Progenitor cell of endocrine pancreas (in vitro differentiated cells): ENCODE measurements around the gene ZSWIM7. TPM values are rescaled to one million over a fixed set of nuclear protein-coding genes. Genes with fewer than 3 reads are reported as not detected.
"Not testable (repeated sequence)": the region's sequence is repeated elsewhere in the genome, so short reads cannot be mapped to it uniquely, and the experiment has no call there.

Experiments used
- DNase-seq: peaks from one replicate; pipeline ENCODE4 v3.0.0; 2021; ENCODE audit warnings: low spot score; ENCODE audit not compliant: unreplicated experiment
- H3K27ac Mint-ChIP-seq: 2 replicates; pipeline ENCODE4 v1.8.0; 2021; ENCODE audit warnings: mild to moderate bottlenecking, moderate library complexity, mixed read lengths
- H3K27me3 Mint-ChIP-seq: 2 replicates; pipeline ENCODE4 v1.8.0; 2021; ENCODE audit warnings: mixed read lengths
- H3K36me3 Mint-ChIP-seq: 2 replicates; pipeline ENCODE4 v1.8.0; 2022; ENCODE audit warnings: mixed read lengths; ENCODE audit not compliant: insufficient read depth
- H3K4me1 Mint-ChIP-seq: 2 replicates; pipeline ENCODE4 v1.8.0; 2021; ENCODE audit warnings: low read depth, mixed read lengths
- H3K4me3 Mint-ChIP-seq: 2 replicates; pipeline ENCODE4 v1.8.0; 2021; ENCODE audit warnings: low read depth, mild to moderate bottlenecking, moderate library complexity, mixed read lengths
- H3K9me3 Mint-ChIP-seq: 2 replicates; pipeline ENCODE4 v1.8.0; 2021; ENCODE audit warnings: low read depth, mixed read lengths
- total RNA-seq: library from RNA; stranded (reverse); gene quantifications from 2 replicates; pipeline ENCODE4 v1.2.1, GENCODE V29; 2021
- TF ChIP-seq, protein P1 (sequence below): fragments of 200-600 bp; sonication (generic); IDR thresholded peaks from one replicate; pipeline ENCODE4 v1.5.0; 2021; ENCODE audit warnings: antibody characterized with exemption, mild to moderate bottlenecking; ENCODE audit not compliant: unreplicated experiment

ZSWIM7 gene
- total RNA-seq, 1 donor from 2014 or later = 27.9 TPM

DNA sequence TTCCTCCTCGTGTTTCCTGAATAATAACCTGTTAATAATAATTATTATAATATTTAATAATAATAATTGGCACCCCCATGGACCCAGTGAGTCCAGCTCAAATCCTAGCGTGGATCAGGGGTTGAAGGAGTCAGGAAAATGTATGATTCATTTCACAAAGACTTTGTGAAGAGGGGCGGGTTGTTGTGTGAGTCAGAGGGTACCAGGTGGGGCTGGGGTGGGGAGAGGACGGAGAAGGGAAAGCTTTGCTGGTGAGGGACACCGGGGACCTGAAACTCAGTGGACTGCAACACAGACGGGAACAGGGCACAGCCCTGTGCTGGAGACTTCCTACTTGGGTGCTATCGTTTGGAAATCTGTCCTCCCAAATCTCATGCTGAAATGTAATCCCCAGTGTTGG lies 57.7 kb downstream of the ZSWIM7 start:
- Mint-ChIP-seq H3K27me3 (peaks cover 43% of the 10 kb centered on the region), H3K27ac (no peak overlapping the region), H3K36me3 (no peaks in the 10 kb centered on the region), H3K4me1 (peaks cover 5% of the 10 kb centered on the region), H3K4me3 (no peak overlapping the region), H3K9me3 (no peaks in the 10 kb centered on the region)
- TF ChIP-seq, protein P1, sequence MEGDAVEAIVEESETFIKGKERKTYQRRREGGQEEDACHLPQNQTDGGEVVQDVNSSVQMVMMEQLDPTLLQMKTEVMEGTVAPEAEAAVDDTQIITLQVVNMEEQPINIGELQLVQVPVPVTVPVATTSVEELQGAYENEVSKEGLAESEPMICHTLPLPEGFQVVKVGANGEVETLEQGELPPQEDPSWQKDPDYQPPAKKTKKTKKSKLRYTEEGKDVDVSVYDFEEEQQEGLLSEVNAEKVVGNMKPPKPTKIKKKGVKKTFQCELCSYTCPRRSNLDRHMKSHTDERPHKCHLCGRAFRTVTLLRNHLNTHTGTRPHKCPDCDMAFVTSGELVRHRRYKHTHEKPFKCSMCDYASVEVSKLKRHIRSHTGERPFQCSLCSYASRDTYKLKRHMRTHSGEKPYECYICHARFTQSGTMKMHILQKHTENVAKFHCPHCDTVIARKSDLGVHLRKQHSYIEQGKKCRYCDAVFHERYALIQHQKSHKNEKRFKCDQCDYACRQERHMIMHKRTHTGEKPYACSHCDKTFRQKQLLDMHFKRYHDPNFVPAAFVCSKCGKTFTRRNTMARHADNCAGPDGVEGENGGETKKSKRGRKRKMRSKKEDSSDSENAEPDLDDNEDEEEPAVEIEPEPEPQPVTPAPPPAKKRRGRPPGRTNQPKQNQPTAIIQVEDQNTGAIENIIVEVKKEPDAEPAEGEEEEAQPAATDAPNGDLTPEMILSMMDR = no peak
- DNase-seq = no peak

DNA sequence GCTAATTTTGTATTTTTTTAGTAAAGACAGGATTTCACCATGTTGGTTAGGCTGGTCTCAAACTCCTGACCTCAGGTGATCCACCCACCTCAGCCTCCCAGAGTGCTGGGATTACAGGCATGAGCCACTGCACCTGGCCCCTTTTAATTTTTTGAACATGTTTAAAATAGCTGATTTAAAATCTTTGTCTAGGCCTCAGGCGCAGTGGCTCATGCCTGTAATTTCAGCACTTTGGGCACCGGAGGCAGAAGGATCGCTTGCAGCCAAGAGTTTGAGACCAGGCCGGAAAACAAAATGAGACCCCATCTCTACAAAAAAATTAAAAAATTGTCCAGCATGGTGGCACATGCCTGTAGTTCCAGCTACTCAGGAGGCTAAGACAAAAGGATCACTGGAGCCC lies 63.0 kb downstream of the ZSWIM7 start:
- H3K9me3 Mint-ChIP-seq, H3K4me3 Mint-ChIP-seq, H3K27ac Mint-ChIP-seq, H3K27me3 Mint-ChIP-seq, DNase-seq, H3K4me1 Mint-ChIP-seq, H3K36me3 Mint-ChIP-seq: not testable (repeated sequence)

DNA sequence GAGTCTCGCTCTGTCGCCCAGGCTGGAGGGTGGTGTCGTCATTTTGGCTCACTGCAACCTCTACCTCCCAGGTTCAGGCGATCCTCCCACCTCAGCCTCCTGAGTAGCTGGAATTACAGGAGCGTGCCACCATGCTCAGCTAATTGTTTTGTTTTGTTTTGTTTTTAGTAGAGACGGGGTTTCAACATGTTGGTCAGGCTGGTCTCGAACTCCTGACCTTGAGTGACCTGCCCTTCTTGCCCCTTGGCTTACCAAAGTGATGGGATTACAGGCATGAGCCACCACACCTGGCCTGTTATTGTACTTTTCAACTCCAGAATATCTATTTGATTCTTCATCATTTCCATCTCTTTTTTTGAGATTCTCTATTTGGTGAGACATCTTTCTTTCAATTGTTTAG lies 63.6 kb downstream of the ZSWIM7 start:
- H3K27me3 Mint-ChIP-seq = peaks cover 7% of the 10 kb centered on the region
- no peaks in the 10 kb centered on the region for H3K4me1 Mint-ChIP-seq
- no peaks in the 10 kb centered on the region for H3K36me3 Mint-ChIP-seq
- H3K27ac Mint-ChIP-seq = no peak overlapping the region
- TF ChIP-seq, protein P1 = no peak
- H3K4me3 Mint-ChIP-seq = no peak overlapping the region
- DNase-seq = no peak
- no peaks in the 10 kb centered on the region for H3K9me3 Mint-ChIP-seq

DNA sequence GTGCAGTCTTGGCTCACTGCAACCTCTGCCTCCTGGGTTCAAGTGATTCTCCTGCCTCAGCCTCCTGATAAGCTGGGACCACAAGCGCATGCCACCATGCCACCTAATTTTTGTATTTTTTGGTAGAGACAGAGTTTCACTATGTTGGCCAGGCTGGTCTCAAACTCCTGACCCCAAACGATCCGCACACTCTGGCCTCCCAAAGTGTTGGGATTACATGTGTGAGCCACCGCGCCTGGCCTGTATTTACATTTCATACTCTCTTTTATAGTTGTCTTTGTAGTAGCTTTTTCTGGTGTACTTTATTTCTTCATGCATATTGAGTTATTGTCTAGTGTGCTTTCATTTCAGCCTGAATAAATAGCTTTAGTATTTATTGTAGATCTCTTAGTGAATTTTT lies 64.6 kb downstream of the ZSWIM7 start:
- Mint-ChIP-seq H3K4me1 (no peaks in the 10 kb centered on the region), H3K36me3 (no peaks in the 10 kb centered on the region), H3K27me3 (no peaks in the 10 kb centered on the region), H3K9me3 (no peaks in the 10 kb centered on the region), H3K4me3 (no peak overlapping the region), H3K27ac (no peak overlapping the region)
- DNase-seq = no peak
- TF ChIP-seq, protein P1 = no peak

DNA sequence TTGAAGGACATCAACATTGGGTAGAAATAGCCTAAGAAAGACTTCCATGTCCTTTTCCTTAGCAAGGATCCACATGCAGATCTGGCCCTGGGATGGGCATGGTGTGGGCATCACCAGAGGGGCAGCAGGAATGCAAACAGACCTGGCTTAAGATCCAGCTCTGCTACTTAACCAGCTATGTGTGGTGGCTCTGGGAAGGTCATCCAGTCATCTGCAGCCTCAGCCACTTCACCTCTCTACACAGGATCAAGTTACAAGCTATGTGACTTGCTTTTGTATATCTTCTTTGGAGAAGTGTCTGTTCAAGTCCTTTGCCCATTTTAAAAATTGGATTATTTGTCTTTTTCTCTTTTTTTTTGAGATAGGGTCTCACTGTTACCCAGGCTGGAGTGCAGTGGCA lies 68.1 kb downstream of the ZSWIM7 start:
- Mint-ChIP-seq H3K36me3 (no peaks in the 10 kb centered on the region), H3K27ac (no peak overlapping the region), H3K9me3 (no peaks in the 10 kb centered on the region), H3K4me3 (no peak overlapping the region), H3K27me3 (peaks cover 20% of the 10 kb centered on the region), H3K4me1 (no peaks in the 10 kb centered on the region)
- TF ChIP-seq, protein P1 = no peak
- DNase-seq = no peak

DNA sequence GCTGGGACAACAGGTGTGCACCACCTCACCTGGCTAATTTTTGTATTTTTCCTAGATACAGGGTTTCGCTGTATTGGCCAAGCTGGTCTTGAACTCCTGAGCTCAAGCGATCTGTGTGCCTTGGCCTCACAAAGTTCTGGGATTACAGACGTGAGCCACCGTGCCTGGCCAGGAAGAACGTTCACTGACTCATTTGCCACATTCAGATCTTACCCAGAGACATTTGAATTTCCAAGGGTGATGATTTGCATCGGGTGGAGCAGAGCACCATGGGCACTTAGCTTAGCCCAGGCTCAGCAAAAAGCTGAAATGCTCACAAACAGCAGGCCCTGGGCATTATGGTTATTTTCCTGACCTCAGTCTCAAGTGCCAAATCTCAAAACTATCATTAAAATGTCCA lies 69.1 kb downstream of the ZSWIM7 start:
- Mint-ChIP-seq H3K9me3 (no peaks in the 10 kb centered on the region), H3K4me3 (no peak overlapping the region), H3K36me3 (no peaks in the 10 kb centered on the region), H3K27me3 (peaks cover 23% of the 10 kb centered on the region), H3K27ac (no peak overlapping the region), H3K4me1 (no peaks in the 10 kb centered on the region)
- no peak for DNase-seq
- TF ChIP-seq, protein P1 = no peak
